Measurements from ENCODE around the gene RPL28.

The RPL28 gene

DNA sequence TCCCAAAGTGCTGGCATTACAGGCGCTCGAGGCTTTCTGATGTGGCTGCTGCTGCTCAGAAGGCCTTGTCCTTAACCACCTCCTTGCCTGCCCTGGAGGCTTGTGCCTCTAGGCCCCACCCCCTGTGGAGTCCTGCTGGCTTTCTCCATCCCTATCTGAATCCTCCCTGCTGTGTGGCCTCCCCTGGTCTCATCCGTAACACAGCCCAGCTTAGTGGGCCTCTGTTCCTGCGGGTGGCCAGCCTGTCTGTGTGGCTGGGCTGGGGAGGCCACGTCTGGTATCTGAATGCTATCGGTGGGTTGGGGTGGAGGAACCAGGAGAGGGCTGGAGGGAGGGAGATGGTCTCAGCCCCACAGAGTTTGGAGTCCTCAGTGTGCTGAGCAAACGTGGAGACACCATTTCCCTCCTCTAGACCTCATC, 4.7 kb downstream of the RPL28 start:
- TF ChIP-seq TAF1 (IDR thresholded peaks at IDR 0.05; ENCODE audit: borderline replicate concordance, insufficient read depth, low read length) (no peak), SIN3A (IDR thresholded peaks at IDR 0.05; ENCODE audit: borderline replicate concordance, insufficient read depth, low read length) (no peak), POLR2AphosphoS5 (IDR thresholded peaks at IDR 0.05; ENCODE audit: low read depth, low read length) (no peak; the same call in 1 of the 2 replicates), FOXP2 (optimal IDR thresholded peaks at IDR 0.05; ENCODE audit: borderline replicate concordance, extremely low read depth, extremely low read length, insufficient read depth) (no peak)
- TF ChIP-seq, protein P1, sequence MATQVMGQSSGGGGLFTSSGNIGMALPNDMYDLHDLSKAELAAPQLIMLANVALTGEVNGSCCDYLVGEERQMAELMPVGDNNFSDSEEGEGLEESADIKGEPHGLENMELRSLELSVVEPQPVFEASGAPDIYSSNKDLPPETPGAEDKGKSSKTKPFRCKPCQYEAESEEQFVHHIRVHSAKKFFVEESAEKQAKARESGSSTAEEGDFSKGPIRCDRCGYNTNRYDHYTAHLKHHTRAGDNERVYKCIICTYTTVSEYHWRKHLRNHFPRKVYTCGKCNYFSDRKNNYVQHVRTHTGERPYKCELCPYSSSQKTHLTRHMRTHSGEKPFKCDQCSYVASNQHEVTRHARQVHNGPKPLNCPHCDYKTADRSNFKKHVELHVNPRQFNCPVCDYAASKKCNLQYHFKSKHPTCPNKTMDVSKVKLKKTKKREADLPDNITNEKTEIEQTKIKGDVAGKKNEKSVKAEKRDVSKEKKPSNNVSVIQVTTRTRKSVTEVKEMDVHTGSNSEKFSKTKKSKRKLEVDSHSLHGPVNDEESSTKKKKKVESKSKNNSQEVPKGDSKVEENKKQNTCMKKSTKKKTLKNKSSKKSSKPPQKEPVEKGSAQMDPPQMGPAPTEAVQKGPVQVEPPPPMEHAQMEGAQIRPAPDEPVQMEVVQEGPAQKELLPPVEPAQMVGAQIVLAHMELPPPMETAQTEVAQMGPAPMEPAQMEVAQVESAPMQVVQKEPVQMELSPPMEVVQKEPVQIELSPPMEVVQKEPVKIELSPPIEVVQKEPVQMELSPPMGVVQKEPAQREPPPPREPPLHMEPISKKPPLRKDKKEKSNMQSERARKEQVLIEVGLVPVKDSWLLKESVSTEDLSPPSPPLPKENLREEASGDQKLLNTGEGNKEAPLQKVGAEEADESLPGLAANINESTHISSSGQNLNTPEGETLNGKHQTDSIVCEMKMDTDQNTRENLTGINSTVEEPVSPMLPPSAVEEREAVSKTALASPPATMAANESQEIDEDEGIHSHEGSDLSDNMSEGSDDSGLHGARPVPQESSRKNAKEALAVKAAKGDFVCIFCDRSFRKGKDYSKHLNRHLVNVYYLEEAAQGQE (IDR thresholded peaks at IDR 0.05; ENCODE audit: insufficient read depth in 1 of 2, low read depth in 2 of 2, low read length in 2 of 2): no peak

DNA sequence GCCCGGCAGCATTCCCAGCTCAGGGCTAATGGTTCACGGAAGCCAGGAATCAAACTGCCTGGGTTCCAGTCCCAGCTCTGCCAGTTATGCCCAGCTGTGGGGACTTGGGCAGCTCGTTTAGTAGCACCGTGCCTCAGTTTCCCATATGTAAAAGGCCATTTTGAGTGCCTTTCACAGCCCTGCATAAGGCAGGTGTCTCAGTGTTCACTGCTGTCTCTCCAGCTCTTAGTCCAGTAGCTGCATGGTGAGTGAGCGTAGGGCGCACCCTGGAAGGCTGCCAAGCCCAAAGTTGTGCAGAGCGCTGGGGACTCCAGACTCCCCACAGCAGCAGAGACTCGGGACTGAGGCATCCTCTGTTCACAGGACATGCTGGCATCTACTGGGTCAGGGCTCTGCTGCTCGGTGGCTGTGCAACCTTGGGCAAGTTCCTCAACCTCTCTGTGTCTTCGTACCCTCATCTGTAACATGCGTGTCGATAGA, 5.5 kb downstream of the RPL28 start:
- TF ChIP-seq, protein P1 (IDR thresholded peaks at IDR 0.05; ENCODE audit: insufficient read depth in 1 of 2, low read depth in 2 of 2, low read length in 2 of 2): no peak
- TF ChIP-seq POLR2AphosphoS5 (IDR thresholded peaks at IDR 0.05; ENCODE audit: low read depth, low read length) (peak; percentile 69), SIN3A (IDR thresholded peaks at IDR 0.05; ENCODE audit: borderline replicate concordance, insufficient read depth, low read length) (no peak), TAF1 (IDR thresholded peaks at IDR 0.05; ENCODE audit: borderline replicate concordance, insufficient read depth, low read length) (no peak)

DNA sequence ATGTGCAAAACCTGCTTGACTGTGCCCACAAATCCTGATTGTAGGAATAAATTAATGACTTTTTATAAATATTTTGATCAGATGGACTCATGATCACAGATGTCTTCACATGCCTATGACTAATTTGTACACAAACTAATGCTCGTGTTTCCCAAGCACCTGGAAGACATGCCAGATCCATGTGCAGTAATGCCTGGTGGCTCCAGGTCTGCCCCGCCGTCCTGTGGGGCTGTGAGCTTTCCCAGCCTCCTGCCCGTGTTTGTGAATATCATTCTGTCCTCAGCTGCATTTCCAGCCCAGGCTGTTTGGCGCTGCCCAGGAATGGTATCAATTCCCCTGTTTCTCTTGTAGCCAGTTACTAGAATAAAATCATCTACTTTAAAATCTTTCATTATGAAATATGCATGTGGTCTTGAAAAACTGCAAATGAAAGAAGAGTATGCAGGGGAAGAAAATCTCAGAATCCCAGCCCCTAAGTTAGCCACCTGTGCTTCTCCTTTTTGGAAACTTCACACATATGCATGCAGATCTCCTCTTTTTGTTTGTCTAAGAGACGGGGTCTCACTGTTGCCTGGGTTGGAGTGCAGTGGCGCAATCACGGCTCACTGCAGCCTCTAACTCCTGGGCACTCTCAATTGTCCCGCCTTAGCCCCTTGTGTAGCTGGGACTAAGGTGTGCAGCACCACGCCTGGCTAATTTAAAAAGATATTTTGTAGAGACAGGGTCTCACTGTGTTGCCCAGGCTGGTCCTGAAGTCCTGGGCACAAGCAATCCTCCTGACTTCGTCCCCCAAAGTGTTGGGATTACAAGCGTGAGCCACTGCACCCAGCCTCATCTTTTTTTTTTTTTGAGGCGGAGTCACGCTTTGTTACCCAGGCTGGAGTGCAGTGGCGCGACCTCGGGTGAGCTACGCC, 6.2 kb downstream of the RPL28 start:
- TF ChIP-seq POLR2AphosphoS5 (IDR thresholded peaks at IDR 0.05; ENCODE audit: low read depth, low read length) (no peak; the same call in 1 of the 2 replicates), SIN3A (IDR thresholded peaks at IDR 0.05; ENCODE audit: borderline replicate concordance, insufficient read depth, low read length) (no peak), FOXP2 (optimal IDR thresholded peaks at IDR 0.05; ENCODE audit: borderline replicate concordance, extremely low read depth, extremely low read length, insufficient read depth) (no peak), TAF1 (IDR thresholded peaks at IDR 0.05; ENCODE audit: borderline replicate concordance, insufficient read depth, low read length) (no peak)
- TF ChIP-seq, protein P1 (IDR thresholded peaks at IDR 0.05; ENCODE audit: insufficient read depth in 1 of 2, low read depth in 2 of 2, low read length in 2 of 2): no peak

DNA sequence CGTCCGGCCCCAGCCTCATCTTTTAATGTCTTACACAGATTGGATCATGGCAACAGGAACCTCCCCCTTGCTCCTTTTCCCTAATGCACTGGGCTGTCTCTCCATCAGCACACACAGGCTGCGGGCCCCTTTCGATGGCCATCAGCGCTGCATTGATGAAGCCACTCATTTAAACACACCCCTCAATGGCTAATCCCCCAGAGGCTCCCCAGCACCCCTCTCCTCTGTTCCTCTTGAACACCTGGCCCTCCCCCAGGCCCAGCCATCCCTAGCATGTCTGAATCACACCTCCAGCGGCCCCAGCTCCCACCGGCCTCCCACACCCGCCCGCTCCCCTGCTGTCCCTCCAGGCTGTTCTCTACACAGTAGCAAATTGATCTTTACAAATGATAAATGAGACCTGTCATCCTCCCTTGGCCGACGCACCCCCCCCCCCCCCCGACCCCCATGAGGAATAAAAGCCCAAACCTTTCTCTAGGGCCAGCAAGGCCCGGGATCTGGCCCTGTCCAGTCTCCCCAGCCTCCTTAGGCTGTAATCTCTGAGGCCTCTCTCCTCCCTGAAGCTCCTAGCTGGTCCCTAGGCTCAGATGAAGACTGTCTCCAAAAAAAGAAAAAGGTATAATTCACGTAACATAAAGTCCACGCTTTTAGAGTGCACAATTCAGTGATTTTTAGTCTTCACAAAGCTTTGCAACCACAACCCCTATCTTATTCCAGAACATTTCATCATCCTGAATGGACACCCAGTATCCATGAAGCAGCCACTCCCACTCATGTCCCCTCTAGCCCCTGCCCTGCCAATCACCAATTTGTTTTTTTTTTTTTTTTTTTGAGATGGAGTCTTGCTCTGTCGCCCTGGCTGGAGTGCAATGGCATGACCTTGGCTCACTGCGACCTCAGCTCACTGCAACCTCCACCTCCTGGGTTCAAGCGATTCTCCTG, 7.4 kb downstream of the RPL28 start:
- TF ChIP-seq FOXP2 (optimal IDR thresholded peaks at IDR 0.05; ENCODE audit: borderline replicate concordance, extremely low read depth, extremely low read length, insufficient read depth): no peak
- no peak for TF ChIP-seq TAF1 (IDR thresholded peaks at IDR 0.05; ENCODE audit: borderline replicate concordance, insufficient read depth, low read length)
- no peak for TF ChIP-seq POLR2AphosphoS5 (IDR thresholded peaks at IDR 0.05; ENCODE audit: low read depth, low read length)
- no peak for TF ChIP-seq SIN3A (IDR thresholded peaks at IDR 0.05; ENCODE audit: borderline replicate concordance, insufficient read depth, low read length)
- TF ChIP-seq, protein P1 (IDR thresholded peaks at IDR 0.05; ENCODE audit: insufficient read depth in 1 of 2, low read depth in 2 of 2, low read length in 2 of 2): no peak

All from PFSK-1 (cell line).